ENCODE results near the gene AGTRAP. TPM values are rescaled to one million over a fixed set of nuclear protein-coding genes. Genes with fewer than 3 reads are reported as not detected.

Gene AGTRAP
- polyA plus RNA-seq, 3 donors, result 36.4 to 42.5 (median 36.6) TPM

DNA sequence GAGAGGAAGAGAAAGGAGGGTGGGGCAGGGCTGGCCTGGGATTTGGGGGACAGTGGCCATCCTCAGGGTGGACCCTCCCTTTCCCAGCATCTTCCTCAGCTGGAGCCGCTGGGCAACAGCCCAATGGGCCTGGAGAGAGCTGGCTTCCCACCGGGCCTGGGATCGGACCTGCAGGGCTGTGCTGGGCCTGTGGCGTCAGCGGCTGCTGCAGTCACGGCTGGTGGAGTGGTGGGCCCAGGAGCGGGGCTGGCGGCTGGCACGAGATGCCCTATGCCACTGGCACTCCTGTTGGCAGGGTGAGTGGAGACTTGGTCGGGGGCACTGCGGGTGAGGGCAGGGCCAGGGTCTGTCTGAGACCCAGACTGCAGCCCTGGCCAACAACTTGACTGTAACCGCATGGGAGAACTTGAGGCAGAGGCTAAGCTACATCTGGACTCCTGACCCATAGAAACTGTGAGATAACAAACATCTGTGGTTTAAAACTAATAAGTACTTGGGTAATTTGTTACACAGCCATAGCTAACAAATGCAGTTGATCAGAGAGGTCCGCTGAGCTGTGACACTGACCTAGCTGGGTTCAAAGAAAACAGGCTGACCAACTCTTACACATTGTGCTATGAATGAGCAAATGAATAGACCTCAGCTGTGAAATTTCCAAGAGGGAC is 43.9 kb downstream of the AGTRAP start:
- DNase-seq (ENCODE audit: low read depth in 3 of 3, low spot score in 2 of 3), result no peak

DNA sequence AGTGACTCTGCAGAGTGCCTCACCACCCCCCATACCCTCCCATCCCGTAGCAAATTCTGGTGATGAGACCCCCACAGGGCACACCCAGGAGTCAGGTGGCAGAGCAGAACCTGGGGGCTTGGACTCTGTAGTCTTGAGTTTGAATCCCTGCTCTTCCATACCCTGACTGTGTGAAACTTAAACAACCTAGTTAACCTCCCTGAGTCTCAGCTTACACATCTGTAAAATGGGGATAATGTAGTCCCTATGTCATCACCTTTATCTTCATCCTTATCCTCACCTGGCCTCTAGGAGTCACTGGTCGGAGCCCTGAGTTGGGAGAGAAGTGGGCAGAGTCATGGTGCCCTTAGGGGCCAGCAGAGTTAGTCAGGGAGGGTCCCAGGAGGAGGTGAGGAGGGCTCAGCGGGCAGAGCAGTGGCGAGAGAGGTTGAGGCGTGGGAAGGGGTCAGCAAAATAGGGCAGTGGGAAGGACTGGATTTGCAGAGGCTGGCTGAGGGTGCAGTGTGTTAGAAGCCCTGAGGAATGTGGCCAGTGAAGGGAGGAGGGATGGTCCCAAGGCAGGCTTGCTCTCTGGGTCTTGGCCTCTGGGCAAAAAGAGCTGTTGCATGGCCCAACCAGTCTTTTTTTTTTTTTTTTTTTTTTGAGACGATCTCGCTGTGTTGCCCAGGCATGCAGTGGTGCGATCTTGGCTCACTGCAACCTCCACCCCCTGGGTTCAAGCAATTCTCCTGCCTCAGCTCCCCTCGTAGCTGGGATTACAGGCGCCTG is 44.6 kb downstream of the AGTRAP start:
- DNase-seq (ENCODE audit: low read depth in 3 of 3, low spot score in 2 of 3), result no peak

DNA sequence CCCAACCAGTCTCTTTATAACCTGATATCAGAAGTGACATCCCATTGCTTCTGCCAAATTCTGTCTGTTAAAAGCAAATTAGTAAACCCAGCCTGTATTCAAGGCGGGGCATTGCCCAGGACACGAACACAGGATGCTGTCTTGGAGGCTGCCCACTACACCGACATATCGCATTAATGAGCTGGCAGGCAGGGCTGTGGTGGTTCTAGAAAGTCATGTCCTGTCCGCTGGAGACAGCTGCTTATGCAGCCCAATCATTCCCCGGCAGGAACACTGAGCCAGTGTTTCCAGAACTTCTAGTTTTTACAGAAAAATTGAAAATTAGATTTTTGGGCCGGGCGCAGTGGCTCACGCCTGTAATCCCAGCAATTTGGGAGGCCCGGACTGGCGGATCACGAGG is 45.4 kb downstream of the AGTRAP start:
- DNase-seq (ENCODE audit: low read depth in 3 of 3, low spot score in 2 of 3), result no peak

DNA sequence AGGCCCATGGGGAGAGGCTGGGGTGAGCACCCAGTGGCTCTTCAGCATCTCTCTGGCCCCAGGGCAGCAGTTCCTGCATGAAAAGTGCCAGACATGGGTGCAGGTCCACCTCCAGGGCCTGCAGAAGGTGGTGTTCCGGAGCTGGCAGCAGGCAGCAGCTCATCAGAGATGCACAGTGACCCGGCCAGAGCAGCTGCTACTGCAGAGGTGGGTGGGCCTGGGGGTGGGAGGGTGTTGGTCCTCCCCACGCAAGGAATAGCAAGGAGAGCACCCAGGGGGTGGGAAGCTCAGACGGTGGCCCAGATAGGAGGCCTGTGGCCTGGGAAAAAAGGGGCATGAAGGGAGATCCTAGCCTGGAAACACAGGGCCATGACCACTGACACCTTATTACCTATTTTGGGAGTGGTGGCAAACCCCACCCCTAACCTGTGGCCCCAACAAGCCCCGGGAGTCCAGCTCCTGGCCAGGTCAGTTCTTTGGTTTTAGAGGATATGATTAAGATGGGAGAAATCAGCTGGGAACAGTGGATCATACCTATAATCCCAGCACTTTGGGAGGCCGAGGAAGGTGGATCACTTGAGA is 46.3 kb downstream of the AGTRAP start:
- DNase-seq (ENCODE audit: low read depth in 3 of 3, low spot score in 2 of 3), result no peak

DNA sequence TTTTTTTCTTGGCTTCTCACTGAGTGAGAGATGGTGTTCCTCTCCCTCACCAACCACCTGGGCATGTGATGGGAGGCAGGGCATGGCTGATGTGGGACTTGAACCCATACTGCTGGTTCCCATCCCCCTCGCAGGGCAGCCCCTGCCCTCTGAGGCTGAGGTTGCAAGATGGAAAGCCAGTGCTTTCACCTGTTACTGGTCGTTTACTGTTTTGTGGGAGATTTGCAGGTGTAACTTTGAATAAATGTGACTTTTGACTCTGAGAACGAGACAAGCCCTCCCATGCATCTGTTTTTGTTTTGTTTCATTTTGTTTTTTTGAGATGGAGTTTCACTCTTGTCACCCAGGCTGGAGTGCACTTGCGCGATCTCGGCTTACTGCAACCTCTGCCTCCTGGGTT is 47.6 kb downstream of the AGTRAP start:
- no peak for DNase-seq (ENCODE audit: low read depth in 3 of 3, low spot score in 2 of 3)

DNA sequence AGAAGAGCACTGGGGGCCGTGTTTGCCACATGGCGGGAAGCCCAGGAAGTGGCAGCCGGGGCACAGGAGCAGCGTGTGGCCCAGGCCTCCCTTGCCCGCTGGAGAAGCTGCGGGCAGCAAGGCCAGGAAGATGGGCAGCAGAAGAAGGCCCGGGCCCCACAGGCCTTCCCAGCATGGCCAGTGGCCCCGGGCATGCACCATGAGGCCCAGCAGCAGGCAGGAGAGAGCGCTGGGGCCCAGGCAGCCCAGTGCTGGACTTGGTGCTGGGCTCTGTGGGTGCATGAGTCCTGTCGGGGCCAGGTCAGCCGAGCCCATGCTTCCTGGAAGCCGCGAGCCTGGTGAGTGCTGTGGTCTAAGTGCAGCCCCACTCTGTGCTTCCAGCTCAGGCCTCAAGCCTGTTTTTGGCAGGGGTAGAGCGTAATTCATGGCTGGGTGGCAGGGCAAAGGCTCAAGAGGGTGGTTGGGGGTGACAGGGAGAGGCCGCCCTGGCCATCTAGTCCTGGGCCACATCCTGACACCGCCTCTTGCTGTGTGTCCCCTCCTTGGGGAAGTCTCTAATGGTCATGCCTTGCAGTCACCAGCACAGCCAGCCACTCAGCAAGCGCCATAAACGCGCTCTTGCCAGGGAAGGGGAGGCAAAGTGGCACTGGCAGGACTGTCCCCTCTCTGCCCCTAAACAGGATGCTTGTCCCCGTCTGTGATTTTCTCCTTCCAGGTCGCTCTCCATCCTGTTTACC is 48.5 kb downstream of the AGTRAP start:
- no peak for DNase-seq (ENCODE audit: low read depth in 3 of 3, low spot score in 2 of 3)

DNA sequence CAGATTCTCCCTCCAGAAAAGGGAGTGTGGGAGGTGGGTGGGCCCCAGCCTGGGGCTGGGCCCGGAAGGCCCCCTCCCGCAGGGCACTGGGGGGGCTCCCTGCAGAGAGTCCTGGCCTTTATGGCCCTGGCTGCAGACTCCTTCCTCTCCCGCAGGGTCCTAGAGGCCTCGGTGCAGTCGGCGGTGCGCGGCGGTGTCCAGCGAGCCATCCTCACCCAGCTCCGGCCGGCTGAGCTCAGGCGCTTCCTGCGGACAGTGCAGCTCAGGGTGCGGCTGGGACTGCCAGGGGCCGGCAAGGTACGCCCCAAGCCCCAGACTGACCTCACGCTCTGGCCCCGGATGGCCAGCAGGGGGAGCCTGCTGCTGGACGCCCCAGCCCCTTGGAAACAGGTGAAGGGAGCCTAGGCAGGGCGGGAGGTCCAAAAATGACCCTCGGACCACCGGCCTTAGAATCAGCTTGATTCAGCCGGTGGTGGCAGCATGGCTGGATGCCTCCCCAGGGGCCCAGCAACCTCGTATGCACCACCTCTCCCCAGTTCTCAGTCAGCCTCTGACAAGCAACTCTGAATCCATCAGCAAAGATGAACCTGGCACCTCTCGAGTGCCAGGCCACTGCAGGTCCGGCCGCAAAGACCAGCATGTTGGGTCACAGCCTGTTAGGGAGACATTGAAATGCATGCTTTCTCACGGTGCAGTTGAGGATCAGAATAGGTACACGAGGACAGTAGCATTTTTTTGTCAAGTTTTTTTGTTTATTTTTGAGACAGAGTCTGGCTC is 49.2 kb downstream of the AGTRAP start:
- DNase-seq (ENCODE audit: low read depth in 3 of 3, low spot score in 2 of 3), result no peak

DNA sequence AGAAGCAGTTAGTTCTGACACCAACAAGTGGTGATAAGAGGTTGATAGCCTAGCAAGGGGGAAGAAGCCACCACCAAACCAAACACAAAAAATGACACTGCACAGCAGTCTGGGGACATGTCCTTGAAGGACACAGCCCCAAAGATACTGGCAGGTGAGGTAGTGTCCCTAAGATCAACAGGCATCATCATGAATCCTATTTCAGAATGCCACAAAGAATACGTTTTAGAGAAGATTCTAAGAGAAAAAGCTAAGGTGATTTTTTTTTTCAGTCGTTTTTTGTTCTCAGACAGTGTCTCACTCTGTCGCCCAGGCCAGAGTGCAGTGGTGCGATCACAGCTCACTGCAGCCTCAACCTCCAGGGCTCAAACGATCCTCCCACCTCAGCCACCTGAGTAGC is 50.2 kb downstream of the AGTRAP start:
- no peak for DNase-seq (ENCODE audit: low read depth in 3 of 3, low spot score in 2 of 3)

DNA sequence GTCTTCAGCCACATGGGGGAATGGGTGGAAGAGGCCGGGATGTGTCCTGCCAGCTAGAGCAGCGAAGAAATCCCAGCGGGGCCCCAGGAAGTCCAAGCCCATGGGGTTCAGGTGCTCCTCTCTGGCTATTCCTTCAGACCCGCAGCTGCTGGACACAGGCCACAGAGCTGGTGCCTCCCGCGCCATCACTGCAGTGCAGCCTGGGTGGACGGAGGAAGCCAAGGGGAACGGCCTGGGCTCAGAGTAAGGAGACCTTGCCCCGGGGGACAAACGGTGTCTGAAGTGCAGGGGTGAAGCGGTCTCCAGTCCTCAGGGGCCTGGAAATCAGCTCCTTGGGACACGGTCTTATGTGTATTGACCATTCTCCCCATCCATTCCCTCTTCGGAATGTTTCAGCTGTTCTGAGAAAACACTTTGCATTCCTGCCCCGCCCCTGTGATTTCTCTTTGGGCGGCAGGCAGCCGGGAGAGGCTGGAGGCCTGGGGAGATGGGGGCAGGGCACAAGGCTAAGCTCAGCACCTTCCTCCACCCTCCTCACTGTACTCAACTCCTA is 51.4 kb downstream of the AGTRAP start:
- DNase-seq (ENCODE audit: low read depth in 3 of 3, low spot score in 2 of 3), result no peak

DNA sequence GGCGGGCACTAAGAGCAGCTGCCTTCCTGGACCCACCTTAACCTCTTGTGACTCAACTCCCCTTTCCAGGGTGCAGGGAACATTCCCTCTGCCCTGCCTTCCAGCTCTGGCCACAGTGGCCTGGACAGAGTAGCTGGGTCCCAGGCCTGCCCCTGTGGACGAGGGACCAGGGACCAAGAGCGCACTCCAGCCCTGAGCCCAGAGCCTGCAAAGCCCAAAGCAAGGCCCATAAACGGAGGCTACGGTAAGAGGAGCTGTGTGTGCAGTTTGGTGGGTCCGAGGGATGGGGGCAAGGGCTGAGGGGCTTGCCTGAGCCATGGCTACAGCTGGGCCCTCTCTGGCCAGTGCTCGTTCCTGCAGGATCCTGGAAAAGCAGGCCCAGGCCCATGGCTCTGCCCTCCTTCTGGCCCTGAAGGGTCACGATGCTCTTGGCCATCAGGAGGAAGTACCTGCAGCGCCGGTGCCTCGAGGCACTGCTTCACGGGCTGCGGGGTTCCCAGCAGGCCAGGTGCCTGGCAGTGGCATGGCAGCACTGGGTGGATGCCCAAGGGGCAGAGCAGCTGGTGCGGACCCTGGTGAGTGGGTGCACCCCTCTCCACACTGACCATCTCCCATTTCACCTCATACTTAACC is 52.0 kb downstream of the AGTRAP start:
- no peak for DNase-seq (ENCODE audit: low read depth in 3 of 3, low spot score in 2 of 3)

DNA sequence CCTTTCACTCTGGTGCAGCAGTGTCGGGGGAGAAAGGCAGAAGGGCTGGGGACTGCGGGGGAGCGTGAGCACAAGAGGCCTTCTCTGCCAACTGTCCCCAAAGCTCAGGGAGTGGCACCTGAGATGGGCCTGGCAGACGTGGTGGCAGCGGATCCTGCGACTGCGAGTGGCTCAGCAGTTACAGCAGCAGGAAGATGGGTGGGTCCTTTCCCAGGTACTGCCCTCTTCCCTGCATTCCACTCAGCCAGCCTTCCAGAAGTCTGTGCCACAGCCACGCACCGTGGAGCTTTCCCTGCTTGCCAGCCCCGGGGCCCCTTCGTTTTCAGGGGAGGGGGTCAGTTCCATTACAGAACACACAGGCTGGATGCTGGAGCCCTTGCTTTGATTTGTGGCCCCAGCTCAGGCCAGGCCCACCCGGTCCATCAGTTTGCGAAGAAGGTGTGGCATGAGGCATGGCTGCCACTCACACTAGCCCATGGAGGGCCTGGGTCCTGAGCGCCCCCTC is 52.7 kb downstream of the AGTRAP start:
- DNase-seq (ENCODE audit: low read depth in 3 of 3, low spot score in 2 of 3), result no peak

DNA sequence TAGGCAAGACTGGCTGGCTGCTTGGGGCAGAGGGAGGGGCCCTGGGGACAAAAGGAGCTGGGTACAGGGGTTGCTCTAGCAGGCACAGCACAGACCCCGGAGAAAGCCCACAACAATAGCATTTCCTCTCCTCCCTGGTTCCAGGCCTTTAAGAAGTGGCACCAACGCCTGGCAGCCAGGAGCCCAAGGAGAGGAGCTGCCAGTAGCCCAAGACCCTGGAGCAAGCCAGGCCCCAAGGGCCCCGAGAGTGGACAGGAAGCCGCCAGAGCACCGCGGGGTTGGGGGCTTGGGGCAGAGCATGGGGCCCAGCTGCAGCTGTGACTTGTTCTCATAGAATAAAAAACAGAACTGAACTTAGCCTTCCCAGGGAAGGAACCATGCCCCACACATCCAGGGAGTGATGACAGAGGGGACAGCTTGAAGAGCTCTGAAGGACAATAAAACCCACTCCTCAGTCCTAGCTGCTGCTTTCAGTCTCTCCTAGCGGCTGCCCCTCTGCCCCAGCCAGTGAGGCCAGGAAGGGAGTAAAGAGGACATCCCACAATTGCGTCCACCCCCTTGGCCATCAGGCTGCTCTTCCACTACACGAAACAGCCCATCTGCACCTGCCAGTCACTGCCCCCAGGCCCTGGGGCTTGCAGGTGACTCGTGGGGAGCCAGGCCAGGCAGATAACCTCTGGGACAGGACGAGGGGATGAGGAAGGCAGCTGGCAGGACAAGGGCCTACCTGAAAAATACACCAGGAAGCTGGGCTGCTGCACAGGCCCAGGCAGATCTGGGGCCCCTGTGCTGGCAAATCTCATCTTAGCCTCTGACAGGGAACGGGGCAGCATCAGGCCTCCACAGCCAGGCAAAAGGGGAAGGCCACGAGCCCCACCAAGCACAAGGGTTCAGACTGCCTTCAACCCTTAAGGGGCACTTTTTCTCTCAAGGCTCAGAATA is 53.5 kb downstream of the AGTRAP start:
- no peak for DNase-seq (ENCODE audit: low read depth in 3 of 3, low spot score in 2 of 3)

DNA sequence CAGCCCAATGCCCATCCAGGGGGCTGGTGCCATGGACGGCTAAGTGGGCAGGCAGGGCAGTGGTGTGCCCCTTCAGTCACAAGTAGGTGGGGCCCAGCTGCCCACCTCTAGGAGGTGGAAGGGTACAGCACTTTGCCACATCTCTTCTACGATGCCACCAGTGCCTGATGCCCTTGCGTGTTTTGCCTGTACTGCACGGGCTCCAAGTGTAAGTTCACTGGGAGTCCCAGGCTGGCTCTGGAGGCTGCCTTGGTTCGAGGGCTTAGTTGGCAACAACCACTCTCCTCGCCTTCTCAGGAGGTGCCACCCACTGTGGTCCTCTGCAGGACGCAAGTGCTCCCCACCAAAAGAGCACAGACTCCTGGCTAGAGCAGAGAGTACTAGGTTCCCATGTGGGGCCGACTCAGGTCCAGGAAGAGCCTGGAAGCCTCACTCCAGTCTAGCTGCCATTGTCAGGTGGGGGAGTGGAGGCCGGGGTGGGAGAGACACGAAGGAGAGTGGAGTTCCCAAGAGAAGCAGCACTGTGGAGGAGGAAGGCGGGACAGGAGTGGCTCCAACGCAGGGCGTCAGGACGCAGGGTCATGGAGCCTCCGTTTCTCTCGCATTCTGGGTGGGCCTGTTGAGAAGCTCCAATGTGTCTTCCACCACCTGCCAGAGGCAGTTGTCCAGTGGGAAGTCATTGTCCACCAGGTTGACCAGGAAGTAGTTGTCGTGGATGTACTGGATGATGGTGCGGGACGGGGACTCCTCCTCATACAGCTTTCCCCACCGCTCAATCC is 54.4 kb downstream of the AGTRAP start:
- DNase-seq (ENCODE audit: low read depth in 3 of 3, low spot score in 2 of 3), result no peak

DNA sequence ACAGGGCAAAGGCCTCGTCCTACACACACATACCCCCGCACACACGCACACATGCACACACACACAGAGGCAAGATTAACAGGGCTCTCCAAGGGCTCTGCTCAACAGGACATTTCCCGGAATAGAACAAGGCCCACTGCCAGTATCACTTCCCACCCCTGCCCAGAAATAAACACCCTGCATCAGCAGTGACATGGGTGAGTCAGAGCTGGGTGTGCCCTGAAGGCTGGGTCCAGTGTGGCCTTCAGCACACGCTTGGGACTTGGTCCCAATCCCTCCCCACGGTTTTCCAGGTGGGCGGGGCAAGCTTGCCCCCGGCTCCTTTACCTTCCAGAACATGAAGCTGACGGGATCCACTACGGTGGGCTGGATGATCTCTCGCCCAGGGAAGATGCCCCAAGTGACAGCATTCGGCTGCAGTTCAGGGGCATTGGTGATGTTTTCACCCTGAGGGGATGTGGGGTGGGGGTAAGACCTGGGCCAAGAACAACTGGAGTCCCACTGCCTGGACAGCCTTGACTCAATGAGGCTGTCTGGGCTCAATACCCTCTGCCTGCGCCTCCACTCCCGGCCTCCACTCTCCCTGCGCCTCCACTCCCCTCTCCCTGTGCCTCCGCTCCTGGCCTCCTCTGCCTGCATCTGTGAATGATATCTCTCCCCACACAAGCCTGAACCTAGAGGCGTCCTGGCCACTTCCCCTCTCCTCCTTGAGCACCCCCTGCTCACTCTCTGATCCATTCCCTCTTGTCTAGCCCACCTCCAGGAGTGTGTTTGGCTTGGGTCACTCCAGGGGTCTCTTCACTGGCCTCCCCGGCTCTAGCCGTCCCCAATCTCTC is 55.2 kb downstream of the AGTRAP start:
- no peak for DNase-seq (ENCODE audit: low read depth in 3 of 3, low spot score in 2 of 3)

DNA sequence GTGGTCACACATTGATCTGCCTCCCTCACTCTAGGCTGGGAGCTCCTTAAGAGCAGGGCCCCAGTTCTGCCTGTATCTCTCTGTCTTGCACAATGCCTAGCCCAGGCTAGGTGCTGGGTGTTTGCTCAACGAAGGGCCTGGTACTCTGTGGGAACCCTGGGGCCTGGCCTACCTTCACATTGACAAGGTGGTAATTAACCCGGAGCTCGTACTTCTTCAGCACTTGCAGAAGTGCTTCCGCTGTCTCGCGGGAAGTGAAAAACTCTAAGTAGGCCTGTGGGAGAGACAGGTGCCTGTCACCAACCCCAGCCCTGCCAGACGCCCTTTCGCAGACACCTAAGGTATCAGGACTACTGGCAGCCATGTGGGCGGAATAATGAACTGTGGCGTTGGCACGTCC is 56.2 kb downstream of the AGTRAP start:
- no peak for DNase-seq (ENCODE audit: low read depth in 3 of 3, low spot score in 2 of 3)

DNA sequence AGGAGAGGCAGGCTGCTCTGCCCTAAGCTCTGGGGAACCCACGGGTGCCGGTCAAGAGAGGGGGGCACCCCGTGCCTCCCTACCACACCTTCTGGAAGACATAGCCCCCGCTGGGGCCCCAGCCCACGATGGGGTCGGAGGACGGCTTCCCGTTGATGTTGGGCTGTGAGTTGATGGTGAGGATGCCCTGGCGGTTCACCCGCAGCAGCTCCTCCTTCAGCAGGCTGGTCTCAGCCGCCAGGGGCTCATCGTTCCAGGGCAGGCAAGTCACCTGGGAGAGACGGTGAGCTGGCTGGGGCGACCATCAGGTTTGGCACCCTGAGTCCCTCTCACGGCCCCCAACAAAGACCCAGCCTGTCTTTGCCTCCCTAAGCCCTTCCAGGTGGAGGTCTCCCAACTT is 57.9 kb downstream of the AGTRAP start:
- no peak for DNase-seq (ENCODE audit: low read depth in 3 of 3, low spot score in 2 of 3)

Measured in right renal cortex interstitium (tissue), 3 donors.